Panc1 (cell line): ENCODE data around the gene ITSN2. TPM values are rescaled to one million over a fixed set of nuclear protein-coding genes. Genes with fewer than 3 reads are reported as not detected.

Source experiments
- ATAC-seq: fragments of 200-7000 bp; cut with Tn5 transposase; 2 replicates; pipeline ENCODE4 v1.9.1; 2020; ENCODE audit warnings: mild to moderate bottlenecking, moderate library complexity
- BruUV-seq: library from RNA; stranded (reverse); fragments of 400-500 nt; replicated peaks from 2 replicates; lab custom pipeline; 2021; lab: Mats Ljungman, UMichigan
- CTCF ChIA-PET: fragments of 300-600 bp; sonication (Branson Sonifier 250); formaldehyde crosslinking; loops from one replicate; lab custom pipeline; 2022; ENCODE audit warnings: antibody characterized with exemption; lab: Charles Lee
- POLR2A ChIA-PET: fragments of 300-600 bp; sonication (Branson Sonifier 250); formaldehyde crosslinking; loops from one replicate; lab custom pipeline; 2022; ENCODE audit warnings: antibody characterized with exemption; lab: Charles Lee
- DNase-seq: peaks from one replicate; pipeline ENCODE4 v3.0.0-alpha.2; 2010; ENCODE audit warnings: low read depth, low spot score
- H3K27ac ChIP-seq: 2 replicates; pipeline ENCODE4 v1.5.1; 2011; ENCODE audit warnings: mild to moderate bottlenecking, low read length, inconsistent platforms
- H3K27me3 ChIP-seq: fragments of 200-500 bp; sonication (Bioruptor generic); 2 replicates; pipeline ENCODE4 v1.6.0; 2014; ENCODE audit warnings: low read length, inconsistent platforms; ENCODE audit not compliant: control insufficient read depth, insufficient read depth
- H3K36me3 ChIP-seq: fragments of 200-500 bp; sonication (Bioruptor generic); 2 replicates; pipeline ENCODE4 v1.5.1; 2014; ENCODE audit warnings: inconsistent platforms, mild to moderate bottlenecking, low read length, moderate library complexity; ENCODE audit not compliant: control insufficient read depth, insufficient read depth
- H3K4me1 ChIP-seq: 2 replicates; pipeline ENCODE4 v1.5.1; 2011; ENCODE audit warnings: inconsistent platforms, mild to moderate bottlenecking, low read length, moderate library complexity; ENCODE audit not compliant: control insufficient read depth, insufficient read depth
- H3K4me3 ChIP-seq, 2 experiments: 2 replicates each; pipeline ENCODE4 v1.5.1; 2011 to 2012; ENCODE audit warnings: low read depth in 2 of 2, low read length in 2 of 2, mild to moderate bottlenecking in 2 of 2, inconsistent platforms in 1 of 2, moderate library complexity in 1 of 2
- H3K9me3 ChIP-seq: fragments of 200-500 bp; sonication (Bioruptor generic); 2 replicates; pipeline ENCODE4 v1.5.1; 2014; ENCODE audit warnings: low read depth, mild to moderate bottlenecking, inconsistent platforms, low read length, moderate library complexity; ENCODE audit not compliant: control insufficient read depth, insufficient read depth
- CTCF ChIP-seq: fragments of 450-650 bp; IDR thresholded peaks from 2 replicates; pipeline ENCODE4 v1.5.1; 2017; ENCODE audit warnings: mild to moderate bottlenecking
- POLR2AphosphoS5 ChIP-seq: IDR thresholded peaks from 2 replicates; pipeline ENCODE4 v1.6.1; 2012; ENCODE audit warnings: mild to moderate bottlenecking, low read depth, low read length, moderate library complexity
- REST ChIP-seq, 2 experiments: IDR thresholded peaks; 2 replicates each; pipeline ENCODE4 v1.6.1; 2011 to 2012; ENCODE audit warnings: low read depth in 2 of 2, control low read depth in 1 of 2, low read length in 1 of 2, mild to moderate bottlenecking in 1 of 2, moderate library complexity in 1 of 2; ENCODE audit not compliant: insufficient read depth in 1 of 2
- SIN3A ChIP-seq: IDR thresholded peaks from 2 replicates; pipeline ENCODE4 v1.6.1; 2012; ENCODE audit warnings: low read depth, mild to moderate bottlenecking, low read length, moderate library complexity, borderline replicate concordance; ENCODE audit not compliant: insufficient read depth
- TCF7L2 ChIP-seq: IDR thresholded peaks from 2 replicates; pipeline ENCODE4 v1.6.1; 2011; ENCODE audit warnings: mild to moderate bottlenecking, low read depth, low read length, inconsistent platforms
- in situ Hi-C: cut with HindIII; loops from 2 replicates; pipeline ENCODE4 v1.10.0; 2016; ENCODE audit warnings: low sequenced_read_pairs, low pct_unique_long_range_greater_than_20kb
- intact Hi-C: fragments of 100-400 bp; cut with micrococcal nuclease; formaldehyde crosslinking; loops from one replicate; pipeline ENCODE4 v1.10.0; 2022; ENCODE audit not compliant: unreplicated experiment
- total RNA-seq: library from RNA; stranded (reverse); gene quantifications from one replicate; pipeline ENCODE4 v1.2.1, GENCODE V29; 2021; ENCODE audit not compliant: unreplicated experiment

The ITSN2 gene
- total RNA-seq, 1 experiment from 2014 or later: 57.7 TPM

GRCh38 chr2:24181849-24182248, 178.5 kb downstream of the ITSN2 start:
- no peaks in the 10 kb centered on the region for H3K9me3 ChIP-seq
- BruUV-seq: no TSS peak
- POLR2A ChIA-PET: no interaction called here
- no peak overlapping the region for H3K4me3 ChIP-seq
- no peak for TF ChIP-seq TCF7L2
- CTCF ChIA-PET: no interaction called here
- no peaks in the 10 kb centered on the region for H3K4me1 ChIP-seq
- in situ Hi-C loops: no loop called here
- DNase-seq (no peak), ATAC-seq (no peak)
- no peak overlapping the region for H3K27ac ChIP-seq
- intact Hi-C loops: no loop called here
- no peaks in the 10 kb centered on the region for H3K27me3 ChIP-seq
- no peaks in the 10 kb centered on the region for H3K36me3 ChIP-seq

- POLR2A ChIA-PET: no interaction called here
- BruUV-seq: no TSS peak
- DNase-seq (no peak), ATAC-seq (no peak)
- Histone ChIP-seq H3K27ac (no peak overlapping the region), H3K4me1 (no peaks in the 10 kb centered on the region), H3K4me3 (no peak overlapping the region), H3K9me3 (no peaks in the 10 kb centered on the region), H3K36me3 (no peaks in the 10 kb centered on the region), H3K27me3 (no peaks in the 10 kb centered on the region)
- intact Hi-C loops: no loop called here
- TF ChIP-seq TCF7L2: no peak
- no peak for TF ChIP-seq REST (IDR thresholded peaks at IDR 0.05; ENCODE audit: insufficient read depth in 1 of 2, low read depth in 2 of 2, low read length in 1 of 2)
- no peak for TF ChIP-seq POLR2AphosphoS5
- TF ChIP-seq SIN3A: no peak
- no peak for TF ChIP-seq CTCF
- in situ Hi-C loops: no loop called here
- CTCF ChIA-PET: no interaction called here
These were observed 180.7 kb downstream of the ITSN2 start for GRCh38 chr2:24179683-24180082.

- intact Hi-C loops: no loop called here
These were observed 184.0 kb downstream of the ITSN2 start for GRCh38 chr2:24176326-24176725.

More at GRCh38 chr2:24176326-24176725, 184.0 kb downstream of the ITSN2 start:
- ChIA-PET POLR2A (no interaction called here), CTCF (no interaction called here)
- Histone ChIP-seq H3K27me3 (no peaks in the 10 kb centered on the region), H3K27ac (no peak overlapping the region), H3K36me3 (no peaks in the 10 kb centered on the region), H3K9me3 (no peaks in the 10 kb centered on the region), H3K4me1 (no peaks in the 10 kb centered on the region), H3K4me3 (no peak overlapping the region)
- in situ Hi-C loops: no loop called here
- TF ChIP-seq CTCF (no peak), REST (IDR thresholded peaks at IDR 0.05; ENCODE audit: insufficient read depth in 1 of 2, low read depth in 2 of 2, low read length in 1 of 2) (no peak), TCF7L2 (no peak), SIN3A (no peak), POLR2AphosphoS5 (no peak)
- ATAC-seq (no peak), DNase-seq (no peak)
- no TSS peak for BruUV-seq
